HG03354 (cell line): Measurements from ENCODE around the gene MEIS3.
"Not testable (repeated sequence)": the region's sequence is repeated elsewhere in the genome, so short reads cannot be mapped to it uniquely, and the experiment has no call there.

Experiments
- ATAC-seq: cut with Tn5 transposase; IDR thresholded peaks from one replicate; pipeline ENCODE4 v1.9.1; 2021; ENCODE audit warnings: mild to moderate bottlenecking; ENCODE audit not compliant: unreplicated experiment, poor library complexity, severe bottlenecking

MEIS3 gene

GRCh38 chr19:47373246-47374240 lies 45.8 kb downstream of the MEIS3 start:
- ATAC-seq = no peak

GRCh38 chr19:47372603-47373002 lies 46.7 kb downstream of the MEIS3 start:
- no peak for ATAC-seq

GRCh38 chr19:47371261-47371660 lies 48.1 kb downstream of the MEIS3 start:
- no peak for ATAC-seq

GRCh38 chr19:47370045-47370611 lies 49.2 kb downstream of the MEIS3 start:
- no peak for ATAC-seq

GRCh38 chr19:47365455-47365854 lies 53.9 kb downstream of the MEIS3 start:
- ATAC-seq = not testable (repeated sequence)

- no peak for ATAC-seq
Measured at GRCh38 chr19:47363758-47364531, 55.4 kb downstream of the MEIS3 start.

- no peak for ATAC-seq
Measured at GRCh38 chr19:47362321-47362720, 57.0 kb downstream of the MEIS3 start.

- ATAC-seq = no peak
Measured at GRCh38 chr19:47358936-47359335, 60.4 kb downstream of the MEIS3 start.

- no peak for ATAC-seq
Measured at GRCh38 chr19:47357788-47358680, 61.3 kb downstream of the MEIS3 start.

GRCh38 chr19:47356900-47357299 lies 62.4 kb downstream of the MEIS3 start:
- ATAC-seq = no peak

GRCh38 chr19:47353307-47353712 lies 66.0 kb downstream of the MEIS3 start:
- ATAC-seq = no peak
